NCI-H2029 treated with DMSO at 0.1 percent for 48 hours (cell line): Measurements from ENCODE around the gene GPBP1L1.
"Not testable (repeated sequence)": the region's sequence is repeated elsewhere in the genome, so short reads cannot be mapped to it uniquely, and the experiment has no call there.

Experiments
- DNase-seq: peaks from one replicate; lab custom pipeline; 2025; lab: John Stamatoyannopoulos, UW

GPBP1L1 gene

GRCh38 chr1:45635211-45635610, 51.1 kb downstream of the GPBP1L1 start:
- DNase-seq = no peak

- no peak for DNase-seq
These were observed 55.9 kb downstream of the GPBP1L1 start for GRCh38 chr1:45630429-45630828.

- no peak for DNase-seq
These were observed 57.3 kb downstream of the GPBP1L1 start for GRCh38 chr1:45629035-45629434.

GRCh38 chr1:45623972-45624371, 62.4 kb downstream of the GPBP1L1 start, which contains the start of gene CCDC17:
TSS of gene CCDC17 (minus strand) at chr1:45624054. CDS start at chr1:45623909, 145 bp downstream.
- no peak for DNase-seq

GRCh38 chr1:45622524-45623394, 63.6 kb downstream of the GPBP1L1 start:
- DNase-seq = no peak

GRCh38 chr1:45621895-45622523, 64.3 kb downstream of the GPBP1L1 start:
- no peak for DNase-seq

- no peak for DNase-seq
These were observed 64.9 kb downstream of the GPBP1L1 start for GRCh38 chr1:45621501-45621836.

GRCh38 chr1:45620588-45621500, 65.5 kb downstream of the GPBP1L1 start:
- DNase-seq = no peak

GRCh38 chr1:45619149-45619921, 67.0 kb downstream of the GPBP1L1 start:
- no peak for DNase-seq

GRCh38 chr1:45617618-45618017, 68.7 kb downstream of the GPBP1L1 start:
- DNase-seq = no peak

GRCh38 chr1:45615885-45616284, 70.4 kb downstream of the GPBP1L1 start:
- no peak for DNase-seq

GRCh38 chr1:45612941-45613579, 73.3 kb downstream of the GPBP1L1 start:
- no peak for DNase-seq

GRCh38 chr1:45610589-45611226, 75.6 kb downstream of the GPBP1L1 start:
- DNase-seq = no peak

- no peak for DNase-seq
These were observed 77.9 kb downstream of the GPBP1L1 start for GRCh38 chr1:45608175-45609156.

GRCh38 chr1:45607404-45608074, 78.8 kb downstream of the GPBP1L1 start:
- no peak for DNase-seq

- no peak for DNase-seq
These were observed 82.1 kb downstream of the GPBP1L1 start for GRCh38 chr1:45604239-45604638.

- DNase-seq = not testable (repeated sequence)
These were observed 89.6 kb downstream of the GPBP1L1 start for GRCh38 chr1:45596765-45597164.

GRCh38 chr1:45594412-45594811, 91.9 kb downstream of the GPBP1L1 start:
- DNase-seq = no peak

- DNase-seq = no peak
These were observed 96.5 kb downstream of the GPBP1L1 start for GRCh38 chr1:45589861-45590260.
